Astrocyte of the cerebellum (primary cell): Measurements from ENCODE around the gene SHROOM1.

ENCODE experiments used
- DNase-seq: peaks from one replicate; pipeline ENCODE4 v3.0.0-alpha.2; 2011; ENCODE audit warnings: low read depth
- H3K4me3 ChIP-seq: 2 replicates; pipeline ENCODE4 v1.5.1; 2011; ENCODE audit warnings: mild to moderate bottlenecking, low read depth, low read length, moderate library complexity
- in situ Hi-C: cut with HindIII; loops from 2 replicates; pipeline ENCODE4 v1.10.0; 2017; ENCODE audit warnings: low sequenced_read_pairs
- TF ChIP-seq, protein P1 (sequence below): IDR thresholded peaks from 2 replicates; pipeline ENCODE4 v1.5.1; 2012; ENCODE audit warnings: low read length, low read depth, moderate library complexity, mild to moderate bottlenecking; ENCODE audit errors: missing control alignments

Gene SHROOM1

GRCh38 chr5:132776131-132776937 is 54.1 kb downstream of the SHROOM1 start:
- in situ Hi-C loops = no loop called here
- peak overlapping the region; percentile 69 for H3K4me3 ChIP-seq
- TF ChIP-seq, protein P1, sequence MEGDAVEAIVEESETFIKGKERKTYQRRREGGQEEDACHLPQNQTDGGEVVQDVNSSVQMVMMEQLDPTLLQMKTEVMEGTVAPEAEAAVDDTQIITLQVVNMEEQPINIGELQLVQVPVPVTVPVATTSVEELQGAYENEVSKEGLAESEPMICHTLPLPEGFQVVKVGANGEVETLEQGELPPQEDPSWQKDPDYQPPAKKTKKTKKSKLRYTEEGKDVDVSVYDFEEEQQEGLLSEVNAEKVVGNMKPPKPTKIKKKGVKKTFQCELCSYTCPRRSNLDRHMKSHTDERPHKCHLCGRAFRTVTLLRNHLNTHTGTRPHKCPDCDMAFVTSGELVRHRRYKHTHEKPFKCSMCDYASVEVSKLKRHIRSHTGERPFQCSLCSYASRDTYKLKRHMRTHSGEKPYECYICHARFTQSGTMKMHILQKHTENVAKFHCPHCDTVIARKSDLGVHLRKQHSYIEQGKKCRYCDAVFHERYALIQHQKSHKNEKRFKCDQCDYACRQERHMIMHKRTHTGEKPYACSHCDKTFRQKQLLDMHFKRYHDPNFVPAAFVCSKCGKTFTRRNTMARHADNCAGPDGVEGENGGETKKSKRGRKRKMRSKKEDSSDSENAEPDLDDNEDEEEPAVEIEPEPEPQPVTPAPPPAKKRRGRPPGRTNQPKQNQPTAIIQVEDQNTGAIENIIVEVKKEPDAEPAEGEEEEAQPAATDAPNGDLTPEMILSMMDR = peak; percentile 3
- DNase-seq = no peak

DNA sequence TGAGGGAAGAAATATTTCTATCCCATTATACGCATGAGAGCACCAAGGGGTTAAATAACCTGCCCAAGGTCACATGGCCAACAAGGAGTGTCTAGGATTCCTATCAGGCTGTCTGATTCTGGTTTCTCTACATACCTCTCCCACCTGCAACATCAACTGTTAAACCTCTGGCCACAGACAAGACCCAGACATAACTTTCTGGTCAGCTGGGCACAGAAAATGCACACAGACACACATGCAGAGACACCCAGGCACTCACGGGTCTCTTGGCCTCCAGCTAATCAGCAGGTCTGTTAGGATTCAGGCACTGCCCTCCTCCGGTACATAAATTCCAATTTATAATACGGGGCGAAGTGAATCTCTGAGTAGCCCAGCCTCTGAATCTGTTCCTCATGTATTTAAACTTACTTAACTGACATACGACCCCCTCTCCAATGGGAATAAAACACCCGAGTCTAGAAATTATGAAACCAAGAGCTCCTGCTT is 54.9 kb downstream of the SHROOM1 start:
- peak overlapping the region; percentile 69 for H3K4me3 ChIP-seq
- DNase-seq = no peak

GRCh38 chr5:132774896-132775295 is 55.6 kb downstream of the SHROOM1 start:
- TF ChIP-seq, protein P1 = no peak
- no peak overlapping the region for H3K4me3 ChIP-seq
- no peak for DNase-seq
- in situ Hi-C loops = loop anchor here (5.0 kb wide), 1 partner anchor 47 kb away; no protein-coding TSS in a partner anchor

More for the DNA sequence above, 54.9 kb downstream of the SHROOM1 start:
- TF ChIP-seq, protein P1 = no peak
- in situ Hi-C loops = no loop called here

DNA sequence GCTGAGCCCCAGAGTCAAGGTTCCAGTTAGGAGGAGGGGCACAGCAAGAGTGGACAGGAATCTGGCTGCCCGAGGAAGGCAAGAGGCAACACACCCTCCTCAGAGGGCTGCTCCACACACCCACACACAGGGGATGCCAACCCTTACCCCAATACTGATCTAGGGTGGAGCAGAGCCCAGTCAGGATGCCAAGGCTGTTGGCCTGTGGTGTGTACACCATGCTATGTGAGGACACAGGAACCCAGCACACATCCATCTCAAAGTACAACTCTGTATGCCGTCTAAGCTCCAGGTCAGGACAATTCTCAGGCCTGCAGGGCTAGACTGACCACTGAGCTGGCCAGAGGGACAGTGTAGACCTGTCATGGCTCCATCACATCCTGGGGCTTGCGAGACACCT is 56.0 kb downstream of the SHROOM1 start:
- no peak for DNase-seq
- TF ChIP-seq, protein P1 = no peak
- in situ Hi-C loops = loop anchor here (5.0 kb wide), 1 partner anchor 48 kb away; no protein-coding TSS in a partner anchor
- H3K4me3 ChIP-seq = no peak overlapping the region

GRCh38 chr5:132773601-132774355 is 56.7 kb downstream of the SHROOM1 start:
- no peak overlapping the region for H3K4me3 ChIP-seq
- TF ChIP-seq, protein P1 = no peak
- in situ Hi-C loops = loop anchor here (5.0 kb wide), 1 partner anchor 49 kb away; no protein-coding TSS in a partner anchor
- no peak for DNase-seq

DNA sequence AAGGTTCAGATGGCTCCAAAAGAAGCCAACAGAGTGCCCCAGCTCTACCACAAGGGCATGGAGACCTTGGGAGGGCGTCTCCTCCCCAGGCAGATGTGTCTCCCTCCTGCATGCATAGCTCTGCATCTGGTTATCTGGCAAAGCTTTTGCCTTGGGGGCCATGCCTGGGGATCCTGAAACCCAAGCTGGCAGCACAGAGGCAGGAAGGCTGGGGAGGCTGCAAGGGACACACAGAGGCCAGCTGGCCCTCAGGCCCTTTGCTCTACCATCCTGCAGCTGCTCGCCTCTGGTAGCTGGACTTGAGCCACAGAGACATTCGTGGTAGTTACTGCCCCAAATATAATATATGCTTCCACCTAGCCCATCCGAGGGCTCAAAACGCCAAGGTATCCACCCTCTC is 57.3 kb downstream of the SHROOM1 start:
- in situ Hi-C loops = loop anchor here (5.0 kb wide), 1 partner anchor 49 kb away; no protein-coding TSS in a partner anchor
- no peak for DNase-seq
- H3K4me3 ChIP-seq = no peak overlapping the region
- TF ChIP-seq, protein P1 = no peak
